Prostate gland (tissue), 2 donors: ENCODE measurements around the gene ATP7B. TPM values are rescaled to one million over a fixed set of nuclear protein-coding genes. Genes with fewer than 3 reads are reported as not detected.
A peak's percentile ranks its signal among the peaks of the same experiment; 100 is the strongest.

Source experiments
- DNase-seq: peaks from one replicate; pipeline ENCODE4 v3.0.0-alpha.2; 2019; ENCODE audit warnings: low spot score
- H3K27ac ChIP-seq, 2 donors: fragments of 200-600 bp; sonication (generic); 2 replicates each; pipeline ENCODE4 v1.5.1; 2017 to 2019
- H3K27me3 ChIP-seq: fragments of 200-600 bp; sonication (generic); replicated peaks from 2 replicates; pipeline ENCODE4 v1.5.1; 2019; ENCODE audit not compliant: insufficient read depth
- H3K36me3 ChIP-seq, 2 donors: fragments of 200-600 bp; sonication (generic); 1 replicate in 1 of 2; 2 replicates in 1 of 2; pipeline versions ENCODE4 v1.5.1 to v1.8.1; 2017 to 2019
- H3K4me1 ChIP-seq: fragments of 200-600 bp; sonication (generic); replicated peaks from 2 replicates; pipeline ENCODE4 v1.5.1; 2019
- H3K4me3 ChIP-seq, 2 donors: fragments of 200-600 bp; sonication (generic); 2 replicates each; pipeline ENCODE4 v1.5.1; 2017 to 2019
- H3K9me3 ChIP-seq: fragments of 200-600 bp; sonication (generic); 2 replicates; pipeline ENCODE4 v1.5.1; 2017
- CTCF ChIP-seq, 4 experiments: fragments of 200-600 bp in 2 of 4; fragments of 450-650 bp in 2 of 4; sonication (generic) in 2 of 4; IDR thresholded peaks; 1 replicate in 3 of 4; 2 replicates in 1 of 4; pipeline ENCODE4 v1.5.1; 2016 to 2019; ENCODE audit warnings: antibody characterized with exemption in 4 of 4, mild to moderate bottlenecking in 2 of 4, moderate library complexity in 2 of 4
- POLR2A ChIP-seq: fragments of 450-650 bp; IDR thresholded peaks from one replicate; pipeline ENCODE4 v1.6.1; 2016; ENCODE audit warnings: antibody characterized with exemption, mild to moderate bottlenecking
- POLR2AphosphoS5 ChIP-seq: sonication (generic); formaldehyde crosslinking; IDR thresholded peaks from one replicate; pipeline ENCODE4 v1.6.1; 2017; ENCODE audit warnings: antibody characterized with exemption
- WGBS: methylation state at CpG from one replicate; pipeline ENCODE4 v1.1.5; 2018; 5-methylcytosine and 5-hydroxymethylcytosine counted together
- intact Hi-C: fragments of 100-400 bp; cut with DNase I; formaldehyde crosslinking; loops from one replicate; pipeline ENCODE4 v1.14.2; 2022
- total RNA-seq, 2 donors: library from RNA; depleted of rRNA; stranded (reverse); fragments of >200 nt; gene quantifications; one replicate each; pipeline ENCODE4 v1.1.0, GENCODE V29; 2016

Gene ATP7B
- total RNA-seq, 2 donors from 2014 or later = 6.2 to 8.2 TPM

GRCh38 chr13:51923983-51924539 is 87.2 kb downstream of the ATP7B start:
- H3K4me3 ChIP-seq = no peak overlapping the region
- no peak overlapping the region for H3K27ac ChIP-seq
- TF ChIP-seq POLR2A (no peak), CTCF (IDR thresholded peaks at IDR 0.05) (peak in 1 of 4 experiments; percentile 25)
- 93% methylated on average over 3 of the region's 3 CpGs for WGBS
- H3K27me3 ChIP-seq = no peaks in the 10 kb centered on the region
- H3K4me1 ChIP-seq = no peaks in the 10 kb centered on the region
- H3K36me3 ChIP-seq = no peaks in the 10 kb centered on the region
- H3K9me3 ChIP-seq = no peaks in the 10 kb centered on the region
- DNase-seq = no peak
- intact Hi-C loops = no loop called here

DNA sequence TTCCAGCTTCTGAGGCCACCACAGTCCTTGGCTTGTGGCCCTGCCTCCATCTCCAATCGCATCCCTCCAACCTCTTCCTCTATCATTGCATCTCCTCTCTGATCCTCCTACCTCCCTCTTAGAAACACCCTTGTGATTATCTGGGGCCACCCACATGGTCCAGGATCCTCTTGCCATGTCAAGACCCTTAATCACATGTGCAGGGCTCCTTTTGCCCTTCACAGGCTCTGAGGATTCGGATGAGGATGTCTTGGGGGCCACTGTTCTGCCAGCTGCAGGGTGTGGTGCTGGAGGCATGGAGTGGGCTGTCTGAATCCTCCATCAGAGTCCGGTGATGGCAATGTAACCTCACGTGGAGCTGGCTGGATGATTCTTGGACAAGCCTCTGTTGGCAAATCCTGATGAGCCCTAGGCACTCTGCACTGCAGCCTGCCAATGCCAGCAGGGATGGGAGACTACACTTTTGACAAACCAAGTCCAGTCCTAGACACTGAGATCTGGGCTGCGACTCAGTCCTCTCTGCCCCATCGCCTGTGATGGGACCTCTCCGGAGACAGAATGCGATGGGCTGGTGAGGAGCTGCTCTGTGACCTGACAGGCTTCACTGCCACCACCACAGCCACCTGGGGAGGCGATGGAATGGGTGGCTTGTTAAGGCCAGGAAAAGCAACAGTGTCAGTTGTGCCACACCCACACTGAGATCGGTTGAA is 88.3 kb downstream of the ATP7B start:
- no peaks in the 10 kb centered on the region for H3K4me1 ChIP-seq
- intact Hi-C loops = no loop called here
- DNase-seq = no peak
- H3K36me3 ChIP-seq = no peaks in the 10 kb centered on the region
- H3K9me3 ChIP-seq = no peaks in the 10 kb centered on the region
- no peaks in the 10 kb centered on the region for H3K27me3 ChIP-seq
- no peak overlapping the region for H3K27ac ChIP-seq
- H3K4me3 ChIP-seq = no peak overlapping the region
- WGBS = 86% methylated on average over 7 of the region's 10 CpGs
- no peak for TF ChIP-seq POLR2AphosphoS5
- no peak for TF ChIP-seq POLR2A
- TF ChIP-seq CTCF (IDR thresholded peaks at IDR 0.05) = no peak

- Histone ChIP-seq H3K9me3 (no peaks in the 10 kb centered on the region), H3K4me3 (no peak overlapping the region), H3K27ac (no peak overlapping the region), H3K27me3 (no peaks in the 10 kb centered on the region), H3K36me3 (no peaks in the 10 kb centered on the region), H3K4me1 (no peaks in the 10 kb centered on the region)
- TF ChIP-seq CTCF (IDR thresholded peaks at IDR 0.05) = no peak
- no peak for TF ChIP-seq POLR2A
- no peak for TF ChIP-seq POLR2AphosphoS5
- intact Hi-C loops = no loop called here
- DNase-seq = no peak
- 84% methylated on average over 14 of the region's 14 CpGs for WGBS
Measured at GRCh38 chr13:51921790-51922740, 89.2 kb downstream of the ATP7B start.

- Histone ChIP-seq H3K27ac (no peak overlapping the region), H3K36me3 (no peaks in the 10 kb centered on the region), H3K9me3 (no peaks in the 10 kb centered on the region), H3K4me1 (no peaks in the 10 kb centered on the region), H3K27me3 (no peaks in the 10 kb centered on the region), H3K4me3 (no peak overlapping the region)
- DNase-seq = no peak
- WGBS = 82% methylated on average over 8 of the region's 8 CpGs
- TF ChIP-seq POLR2AphosphoS5 (no peak), CTCF (IDR thresholded peaks at IDR 0.05) (no peak), POLR2A (no peak)
- intact Hi-C loops = no loop called here
Measured at GRCh38 chr13:51920786-51921185, 90.5 kb downstream of the ATP7B start.
